ENCODE measurements around the gene NR6A1. TPM values are rescaled to one million over a fixed set of nuclear protein-coding genes. Genes with fewer than 3 reads are reported as not detected.
A peak's percentile ranks its signal among the peaks of the same experiment; 100 is the strongest.

NR6A1 gene
- total RNA-seq, 2 donors from 2014 or later: 4.8 to 4.9 TPM

GRCh38 chr9:124768750-124769548 is 2.2 kb downstream of the NR6A1 start:
- no peak for TF ChIP-seq CTCF (IDR thresholded peaks at IDR 0.05)
- DNase-seq: no peak
- H3K27me3 ChIP-seq: no peaks in the 10 kb centered on the region
- H3K36me3 ChIP-seq: no peaks in the 10 kb centered on the region
- H3K9ac ChIP-seq (ENCODE audit: low read depth in 2 of 2, low read length in 2 of 2): peak overlapping the region in 1 of 2 donors; percentile 85
- peak overlapping the region; percentile 88 for H3K27ac ChIP-seq
- intact Hi-C loops (cut with DNase I): loop anchor here (5.0 kb wide), 1 partner anchor 57 kb away; no protein-coding TSS in a partner anchor
- no peaks in the 10 kb centered on the region for H3K4me1 ChIP-seq
- H3K9me3 ChIP-seq: no peaks in the 10 kb centered on the region
- peak overlapping the region; percentile 82 for H3K4me3 ChIP-seq

GRCh38 chr9:124768334-124768733 is 2.8 kb downstream of the NR6A1 start:
- Histone ChIP-seq H3K9ac (ENCODE audit: low read depth in 2 of 2, low read length in 2 of 2) (no peak overlapping the region), H3K27me3 (no peaks in the 10 kb centered on the region), H3K27ac (no peak overlapping the region), H3K9me3 (no peaks in the 10 kb centered on the region), H3K4me3 (no peak overlapping the region), H3K36me3 (no peaks in the 10 kb centered on the region), H3K4me1 (no peaks in the 10 kb centered on the region)
- no peak for DNase-seq
- no peak for TF ChIP-seq CTCF (IDR thresholded peaks at IDR 0.05)
- intact Hi-C loops (cut with DNase I): loop anchor here (5.0 kb wide), 1 partner anchor 56 kb away; no protein-coding TSS in a partner anchor

GRCh38 chr9:124767821-124768220 is 3.3 kb downstream of the NR6A1 start:
- H3K27me3 ChIP-seq: no peaks in the 10 kb centered on the region
- H3K27ac ChIP-seq: no peak overlapping the region
- no peak overlapping the region for H3K4me3 ChIP-seq
- no peaks in the 10 kb centered on the region for H3K36me3 ChIP-seq
- TF ChIP-seq CTCF (IDR thresholded peaks at IDR 0.05): no peak
- intact Hi-C loops (cut with DNase I): loop anchor here (5.0 kb wide), 1 partner anchor 56 kb away; no protein-coding TSS in a partner anchor
- H3K9me3 ChIP-seq: no peaks in the 10 kb centered on the region
- H3K9ac ChIP-seq (ENCODE audit: low read depth in 2 of 2, low read length in 2 of 2): no peak overlapping the region
- no peak for DNase-seq
- no peaks in the 10 kb centered on the region for H3K4me1 ChIP-seq

- intact Hi-C loops (cut with DNase I): loop anchor here (5.0 kb wide), 1 partner anchor 55 kb away; no protein-coding TSS in a partner anchor
- Histone ChIP-seq H3K27ac (no peak overlapping the region), H3K4me1 (no peaks in the 10 kb centered on the region), H3K27me3 (no peaks in the 10 kb centered on the region), H3K9me3 (no peaks in the 10 kb centered on the region), H3K36me3 (no peaks in the 10 kb centered on the region), H3K9ac (ENCODE audit: low read depth in 2 of 2, low read length in 2 of 2) (no peak overlapping the region), H3K4me3 (no peak overlapping the region)
- no peak for TF ChIP-seq CTCF (IDR thresholded peaks at IDR 0.05)
- no peak for DNase-seq
These were observed 4.1 kb downstream of the NR6A1 start for GRCh38 chr9:124766815-124767554.

- intact Hi-C loops (cut with DNase I): loop anchor here (5.0 kb wide), 1 partner anchor 54 kb away; no protein-coding TSS in a partner anchor
- no peak overlapping the region for H3K4me3 ChIP-seq
- H3K9ac ChIP-seq (ENCODE audit: low read depth in 2 of 2, low read length in 2 of 2): no peak overlapping the region
- no peaks in the 10 kb centered on the region for H3K4me1 ChIP-seq
- TF ChIP-seq CTCF (IDR thresholded peaks at IDR 0.05): no peak
- H3K9me3 ChIP-seq: no peaks in the 10 kb centered on the region
- H3K27me3 ChIP-seq: no peaks in the 10 kb centered on the region
- no peaks in the 10 kb centered on the region for H3K36me3 ChIP-seq
- H3K27ac ChIP-seq: no peak overlapping the region
- DNase-seq: no peak
These were observed 4.8 kb downstream of the NR6A1 start for GRCh38 chr9:124766326-124766725.

Measured in colonic mucosa (tissue), 4 donors.